Measurements from ENCODE around the gene SON. TPM values are rescaled to one million over a fixed set of nuclear protein-coding genes. Genes with fewer than 3 reads are reported as not detected.

The SON gene
- total RNA-seq (2014; rRNA removed; shearing (Covaris generic)) (243 and 335 TPM in 2 replicates), total RNA-seq (2022) (337 and 352 TPM in 2 replicates), Bru-seq, nascent RNA (percentile 98 among the genes with signal in this experiment), BruChase-seq, experiment 1, labeled RNA remaining after a 6-hour chase (percentile 98 among the genes with signal in this experiment), BruChase-seq, experiment 2, labeled RNA remaining after a 2-hour chase (percentile 99 among the genes with signal in this experiment)
- long read RNA-seq, full-length matches to known transcripts: 73 of 258 reads
- long read RNA-seq, partial matches to known transcripts: 140 of 258 reads
- long read RNA-seq, other reads (novel, unspliced or antisense): 45 of 258 reads

GRCh38 chr21:33542640-33543504 is at the start of gene SON:
SON (plus strand) TSS chr21:33543038; CDS start chr21:33543093, 55 bp downstream.
- CTCF ChIA-PET (ENCODE audit: unreplicated experiment): interaction anchor here (0.5 to 0.6 kb wide), 2 partner anchors 52 to 154 kb away, joined by 3 read pairs; partner anchors contain the start of gene DNAJC28
- intact Hi-C loops (cut with micrococcal nuclease; ENCODE audit: unreplicated experiment): loop anchor here (1.0 to 5.0 kb wide), 8 partner anchors 46 to 931 kb away; partner anchors contain the start of genes CFAP298, CRYZL1, DNAJC28 and DONSON
- BruUV-seq (replicated peaks): no TSS peak
- POLR2A ChIA-PET: interaction anchor here (0.6 to 2.0 kb wide), 12 partner anchors 14 to 1268 kb away, joined by 3 to 6 read pairs (median 4); partner anchors contain the start of genes DNAJC28, DONSON, IFNGR2 and TMEM50B
- peak; percentile 98 for DNase-seq (ENCODE audit: low spot score)
- peaks cover 26% of the 10 kb centered on the region for H4K20me1 ChIP-seq (ENCODE audit: insufficient read depth, low read length)
- H3K4me1 ChIP-seq (ENCODE audit: insufficient read depth, low read length, poor library complexity, severe bottlenecking): peaks cover 27% of the 10 kb centered on the region
- H3K9me2 ChIP-seq (ENCODE audit: insufficient read depth, low read length): no peaks in the 10 kb centered on the region
- H3K36me3 ChIP-seq (ENCODE audit: insufficient read depth, low read length): peaks cover 73% of the 10 kb centered on the region
- H3K4me2 ChIP-seq (ENCODE audit: low read length): peak within 1 kb of the TSS; percentile 92
- TF ChIP-seq EZH2phosphoT487 (IDR thresholded peaks at IDR 0.05; ENCODE audit: borderline replicate concordance, low read depth, low read length): no peak
- TF ChIP-seq CTCF (conservative IDR thresholded peaks at IDR 0.05; ENCODE audit: low read length): no peak
- H2AFZ ChIP-seq (ENCODE audit: low read length): peak within 1 kb of the TSS; percentile 23; the same call in 1 of the 2 replicates
- H3K4me3 ChIP-seq (ENCODE audit: low read depth, low read length, poor library complexity, severe bottlenecking): peak within 1 kb of the TSS; percentile 99
- H3K9me3 ChIP-seq (ENCODE audit: low read length): no peaks in the 10 kb centered on the region
- peaks cover 92% of the 10 kb centered on the region for H3K79me2 ChIP-seq (ENCODE audit: insufficient read depth, low read depth, low read length)
- H3K27ac ChIP-seq (ENCODE audit: low read depth, low read length, poor library complexity, severe bottlenecking): peak within 1 kb of the TSS; percentile 95

GRCh38 chr21:33493756-33494155 is 49.1 kb upstream of the SON start:
- Histone ChIP-seq H3K9me3 (ENCODE audit: low read length) (no peaks in the 10 kb centered on the region), H3K4me1 (ENCODE audit: insufficient read depth, low read length, poor library complexity, severe bottlenecking) (peaks cover 11% of the 10 kb centered on the region), H3K27ac (ENCODE audit: low read depth, low read length, poor library complexity, severe bottlenecking) (no peak overlapping the region), H3K4me3 (ENCODE audit: low read depth, low read length, poor library complexity, severe bottlenecking) (no peak overlapping the region), H2AFZ (ENCODE audit: low read length) (no peak overlapping the region), H3K79me2 (ENCODE audit: insufficient read depth, low read depth, low read length) (no peaks in the 10 kb centered on the region), H3K36me3 (ENCODE audit: insufficient read depth, low read length) (no peaks in the 10 kb centered on the region), H4K20me1 (ENCODE audit: insufficient read depth, low read length) (no peaks in the 10 kb centered on the region), H3K9me2 (ENCODE audit: insufficient read depth, low read length) (no peaks in the 10 kb centered on the region), H3K4me2 (ENCODE audit: low read length) (no peak overlapping the region)
- TF ChIP-seq CTCF (conservative IDR thresholded peaks at IDR 0.05; ENCODE audit: low read length): no peak
- no peak for TF ChIP-seq EZH2phosphoT487 (IDR thresholded peaks at IDR 0.05; ENCODE audit: borderline replicate concordance, low read depth, low read length)
- ChIA-PET CTCF (ENCODE audit: unreplicated experiment) (no interaction called here), POLR2A (no interaction called here)
- intact Hi-C loops (cut with micrococcal nuclease; ENCODE audit: unreplicated experiment): loop anchor here (5.0 kb wide), 1 partner anchor 49 kb away; the partner anchor contains the start of genes GART and SON
- no TSS peak for BruUV-seq (replicated peaks)
- no peak for DNase-seq (ENCODE audit: low spot score)
